ENCODE results near the gene MARK2. TPM values are rescaled to one million over a fixed set of nuclear protein-coding genes. Genes with fewer than 3 reads are reported as not detected.
"Not testable (repeated sequence)": the region's sequence is repeated elsewhere in the genome, so short reads cannot be mapped to it uniquely, and the experiment has no call there.

Gene MARK2
- total RNA-seq, 2 donors from 2014 or later = 39.7 to 39.8 TPM

DNA sequence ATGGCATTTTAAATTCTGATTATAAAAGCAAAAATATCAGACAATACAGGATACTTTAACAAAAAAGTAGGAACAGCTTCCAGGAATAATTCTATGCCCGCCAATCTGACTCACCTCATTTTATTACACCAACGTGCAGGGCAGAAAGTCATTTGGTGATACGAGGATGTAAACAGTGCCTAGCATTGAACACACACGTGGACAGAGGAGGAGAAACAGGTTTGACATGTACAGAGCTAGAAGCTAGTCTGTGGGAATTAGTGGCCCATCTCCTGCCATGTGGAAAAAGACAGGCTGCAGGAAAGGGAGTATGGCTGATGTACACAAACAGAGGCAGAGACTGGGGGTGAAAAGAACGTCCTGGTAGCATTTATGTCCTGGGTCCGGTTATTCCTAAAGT, 34.7 kb upstream of the MARK2 start:
- Mint-ChIP-seq H3K9me3 (peaks cover 2% of the 10 kb centered on the region), H3K36me3 (ENCODE audit: low read depth) (peaks cover 2% of the 10 kb centered on the region), H3K4me3 (no peak overlapping the region), H3K27me3 (ENCODE audit: insufficient read depth) (peaks cover 2% of the 10 kb centered on the region), H3K27ac (no peak overlapping the region), H3K4me1 (no peaks in the 10 kb centered on the region)
- Histone ChIP-seq H3K36me3 (ENCODE audit: control insufficient read depth, insufficient read depth, low read length) (no peaks in the 10 kb centered on the region), H3K9me3 (ENCODE audit: control insufficient read depth, low read length) (no peaks in the 10 kb centered on the region), H3K27ac (ENCODE audit: low read depth, low read length) (no peak overlapping the region), H3K9ac (ENCODE audit: extremely low read depth, low read length, poor library complexity, severe bottlenecking) (no peak overlapping the region), H3K27me3 (ENCODE audit: control insufficient read depth, insufficient read depth, low read length, poor library complexity, severe bottlenecking) (no peaks in the 10 kb centered on the region), H3K4me3 (ENCODE audit: low read length) (no peak overlapping the region), H3K4me1 (ENCODE audit: control insufficient read depth, insufficient read depth, low read length) (no peaks in the 10 kb centered on the region)
- 88 to 100% methylated on average over 5 to 6 of the region's 6 CpGs for WGBS, 2 experiments (ENCODE audit: insufficient coverage in 1 of 2, insufficient read length in 1 of 2)
- TF ChIP-seq CTCF (conservative IDR thresholded peaks at IDR 0.05) = no peak
- no peak for DNase-seq

DNA sequence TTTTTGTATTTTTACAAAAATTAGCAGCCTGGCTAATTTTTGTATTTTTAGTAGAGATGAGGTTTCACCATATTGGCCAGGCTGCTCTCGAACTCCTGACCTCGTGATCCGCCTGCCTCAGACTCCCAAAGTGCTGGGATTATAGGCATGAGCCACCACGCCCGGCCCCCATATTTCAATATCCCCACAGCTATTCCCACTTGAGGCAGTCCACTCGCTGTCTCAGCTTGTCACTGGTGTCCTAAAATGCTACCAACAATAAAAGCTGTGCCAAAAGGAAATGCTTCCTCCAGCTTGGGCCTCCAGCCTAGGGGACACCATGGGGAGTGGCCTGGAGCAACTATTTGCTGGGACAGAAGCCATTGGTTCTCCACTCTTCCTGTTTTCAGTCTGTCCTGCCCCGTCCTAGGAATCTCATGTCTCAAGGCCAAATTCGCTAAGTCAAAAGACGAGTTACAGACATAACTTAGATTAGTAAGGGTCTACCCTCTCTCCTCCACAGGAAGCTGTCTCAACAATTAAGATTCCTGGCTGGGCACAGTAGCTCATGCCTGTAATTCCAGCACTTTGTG, 33.0 kb upstream of the MARK2 start:
- no peaks in the 10 kb centered on the region for H3K4me1 ChIP-seq (ENCODE audit: control insufficient read depth, insufficient read depth, low read length)
- no peak overlapping the region for H3K4me3 ChIP-seq (ENCODE audit: low read length)
- Mint-ChIP-seq H3K27me3 (ENCODE audit: insufficient read depth) (peaks cover 2% of the 10 kb centered on the region), H3K9me3 (peaks cover 2% of the 10 kb centered on the region), H3K36me3 (ENCODE audit: low read depth) (peaks cover 2% of the 10 kb centered on the region), H3K4me3 (no peak overlapping the region), H3K4me1 (no peaks in the 10 kb centered on the region), H3K27ac (no peak overlapping the region)
- no peak for TF ChIP-seq CTCF (conservative IDR thresholded peaks at IDR 0.05)
- no peaks in the 10 kb centered on the region for H3K27me3 ChIP-seq (ENCODE audit: control insufficient read depth, insufficient read depth, low read length, poor library complexity, severe bottlenecking)
- H3K9me3 ChIP-seq (ENCODE audit: control insufficient read depth, low read length) = no peaks in the 10 kb centered on the region
- no peak for DNase-seq
- no peak overlapping the region for H3K27ac ChIP-seq (ENCODE audit: low read depth, low read length)
- WGBS, 2 experiments (ENCODE audit: insufficient coverage in 1 of 2, insufficient read length in 1 of 2) = 94 to 95% methylated on average over 8 to 9 of the region's 9 CpGs
- H3K36me3 ChIP-seq (ENCODE audit: control insufficient read depth, insufficient read depth, low read length) = no peaks in the 10 kb centered on the region
- no peak overlapping the region for H3K9ac ChIP-seq (ENCODE audit: extremely low read depth, low read length, poor library complexity, severe bottlenecking)

GRCh38 chr11:63810383-63810782, 28.5 kb upstream of the MARK2 start:
- H3K4me1 ChIP-seq (ENCODE audit: control insufficient read depth, insufficient read depth, low read length); H3K4me3 ChIP-seq (ENCODE audit: low read length); DNase-seq; H3K9me3 ChIP-seq (ENCODE audit: control insufficient read depth, low read length); H3K9me3 Mint-ChIP-seq; H3K27ac Mint-ChIP-seq; H3K36me3 Mint-ChIP-seq (ENCODE audit: low read depth); H3K27me3 ChIP-seq (ENCODE audit: control insufficient read depth, insufficient read depth, low read length, poor library complexity, severe bottlenecking); H3K36me3 ChIP-seq (ENCODE audit: control insufficient read depth, insufficient read depth, low read length); H3K4me3 Mint-ChIP-seq; H3K27ac ChIP-seq (ENCODE audit: low read depth, low read length); H3K27me3 Mint-ChIP-seq (ENCODE audit: insufficient read depth); H3K9ac ChIP-seq (ENCODE audit: extremely low read depth, low read length, poor library complexity, severe bottlenecking): not testable (repeated sequence)
- 89 to 92% methylated on average over 9 to 11 of the region's 11 CpGs for WGBS, 2 experiments (ENCODE audit: insufficient coverage in 1 of 2, insufficient read length in 1 of 2)
- H3K4me1 Mint-ChIP-seq = peaks cover 24% of the 10 kb centered on the region

GRCh38 chr11:63811522-63811921, 27.4 kb upstream of the MARK2 start:
- H3K4me3 ChIP-seq (ENCODE audit: low read length) = no peak overlapping the region
- Mint-ChIP-seq H3K4me1 (peaks cover 26% of the 10 kb centered on the region), H3K27me3 (ENCODE audit: insufficient read depth) (no peaks in the 10 kb centered on the region), H3K4me3 (peak overlapping the region; percentile 83), H3K9me3 (no peaks in the 10 kb centered on the region), H3K36me3 (ENCODE audit: low read depth) (peaks cover 15% of the 10 kb centered on the region), H3K27ac (no peak overlapping the region)
- H3K36me3 ChIP-seq (ENCODE audit: control insufficient read depth, insufficient read depth, low read length) = peaks cover 18% of the 10 kb centered on the region
- H3K9me3 ChIP-seq (ENCODE audit: control insufficient read depth, low read length) = no peaks in the 10 kb centered on the region
- no peak for TF ChIP-seq CTCF (conservative IDR thresholded peaks at IDR 0.05)
- H3K9ac ChIP-seq (ENCODE audit: extremely low read depth, low read length, poor library complexity, severe bottlenecking) = no peak overlapping the region
- H3K27me3 ChIP-seq (ENCODE audit: control insufficient read depth, insufficient read depth, low read length, poor library complexity, severe bottlenecking) = no peaks in the 10 kb centered on the region
- H3K27ac ChIP-seq (ENCODE audit: low read depth, low read length) = no peak overlapping the region
- peaks cover 4% of the 10 kb centered on the region for H3K4me1 ChIP-seq (ENCODE audit: control insufficient read depth, insufficient read depth, low read length)
- 80% methylated on average over 3 of the region's 3 CpGs for WGBS, 2 experiments (ENCODE audit: insufficient coverage in 1 of 2, insufficient read length in 1 of 2)
- DNase-seq = peak; percentile 61

Measured in endodermal cell (in vitro differentiated cells).